ENCODE measurements around the gene SRPK2. TPM values are rescaled to one million over a fixed set of nuclear protein-coding genes. Genes with fewer than 3 reads are reported as not detected.

The SRPK2 gene
- polyA plus RNA-seq, 1 experiment: 10.8 TPM

DNA sequence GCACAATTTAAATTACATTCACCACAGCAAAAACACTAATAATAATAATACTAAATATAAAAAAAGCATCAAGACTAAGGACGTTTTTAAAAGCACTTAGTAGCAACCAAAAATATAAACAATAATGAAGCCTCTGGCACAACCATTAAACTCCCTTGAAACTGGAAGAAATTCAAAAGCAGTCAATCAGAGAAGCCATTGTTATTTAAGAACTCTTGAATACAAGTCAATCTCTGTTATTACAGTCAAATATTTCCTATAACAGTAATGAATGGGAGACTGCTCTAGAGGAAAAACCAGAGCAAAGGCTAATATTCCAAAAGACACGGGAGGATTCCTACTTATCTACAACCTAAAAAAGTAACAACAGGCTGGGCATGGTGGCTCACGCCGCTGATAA lies 210.5 kb downstream of the SRPK2 start:
- no peaks in the 10 kb centered on the region for H3K27me3 ChIP-seq (ENCODE audit: control insufficient read depth, insufficient read depth, low read length)
- no peak for DNase-seq (ENCODE audit: low read depth)
- H3K4me3 ChIP-seq (ENCODE audit: low read depth, low read length): no peak overlapping the region
- TF ChIP-seq, protein P1, sequence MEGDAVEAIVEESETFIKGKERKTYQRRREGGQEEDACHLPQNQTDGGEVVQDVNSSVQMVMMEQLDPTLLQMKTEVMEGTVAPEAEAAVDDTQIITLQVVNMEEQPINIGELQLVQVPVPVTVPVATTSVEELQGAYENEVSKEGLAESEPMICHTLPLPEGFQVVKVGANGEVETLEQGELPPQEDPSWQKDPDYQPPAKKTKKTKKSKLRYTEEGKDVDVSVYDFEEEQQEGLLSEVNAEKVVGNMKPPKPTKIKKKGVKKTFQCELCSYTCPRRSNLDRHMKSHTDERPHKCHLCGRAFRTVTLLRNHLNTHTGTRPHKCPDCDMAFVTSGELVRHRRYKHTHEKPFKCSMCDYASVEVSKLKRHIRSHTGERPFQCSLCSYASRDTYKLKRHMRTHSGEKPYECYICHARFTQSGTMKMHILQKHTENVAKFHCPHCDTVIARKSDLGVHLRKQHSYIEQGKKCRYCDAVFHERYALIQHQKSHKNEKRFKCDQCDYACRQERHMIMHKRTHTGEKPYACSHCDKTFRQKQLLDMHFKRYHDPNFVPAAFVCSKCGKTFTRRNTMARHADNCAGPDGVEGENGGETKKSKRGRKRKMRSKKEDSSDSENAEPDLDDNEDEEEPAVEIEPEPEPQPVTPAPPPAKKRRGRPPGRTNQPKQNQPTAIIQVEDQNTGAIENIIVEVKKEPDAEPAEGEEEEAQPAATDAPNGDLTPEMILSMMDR (IDR thresholded peaks at IDR 0.05; ENCODE audit: insufficient read depth, low read depth, low read length): no peak
- no peaks in the 10 kb centered on the region for H3K36me3 ChIP-seq (ENCODE audit: control insufficient read depth, insufficient read depth, low read length)
- ChIA-PET CTCF (interaction anchor here (0.6 kb wide), 1 partner anchor 104 kb away, joined by 3 read pairs; no protein-coding TSS in a partner anchor), POLR2A (no interaction called here)

DNA sequence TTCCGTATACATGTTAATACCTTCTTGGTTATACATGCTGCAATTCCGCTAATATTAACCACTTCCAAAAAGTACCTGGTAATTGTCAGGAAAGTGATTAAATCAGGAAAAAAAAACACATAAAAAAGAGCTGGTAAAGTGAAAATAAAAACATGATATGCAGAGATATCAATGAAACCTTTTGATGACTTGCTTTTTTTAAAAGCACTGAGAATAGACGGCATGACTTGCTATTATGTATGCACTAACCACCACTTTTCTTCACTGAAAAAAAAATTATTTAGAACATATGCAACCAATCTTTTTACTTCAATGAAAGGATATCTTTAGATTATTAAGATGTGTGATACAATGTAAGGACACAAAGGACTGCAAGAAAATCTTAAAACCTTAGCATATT lies 211.7 kb downstream of the SRPK2 start:
- no peak overlapping the region for H3K4me3 ChIP-seq (ENCODE audit: low read depth, low read length)
- DNase-seq (ENCODE audit: low read depth): no peak
- POLR2A ChIA-PET: no interaction called here
- CTCF ChIA-PET: interaction anchor here (0.6 kb wide), 1 partner anchor 47 kb away, joined by 3 read pairs; no protein-coding TSS in a partner anchor
- no peaks in the 10 kb centered on the region for H3K36me3 ChIP-seq (ENCODE audit: control insufficient read depth, insufficient read depth, low read length)
- no peaks in the 10 kb centered on the region for H3K27me3 ChIP-seq (ENCODE audit: control insufficient read depth, insufficient read depth, low read length)
- TF ChIP-seq, protein P1 (IDR thresholded peaks at IDR 0.05; ENCODE audit: insufficient read depth, low read depth, low read length): no peak

DNA sequence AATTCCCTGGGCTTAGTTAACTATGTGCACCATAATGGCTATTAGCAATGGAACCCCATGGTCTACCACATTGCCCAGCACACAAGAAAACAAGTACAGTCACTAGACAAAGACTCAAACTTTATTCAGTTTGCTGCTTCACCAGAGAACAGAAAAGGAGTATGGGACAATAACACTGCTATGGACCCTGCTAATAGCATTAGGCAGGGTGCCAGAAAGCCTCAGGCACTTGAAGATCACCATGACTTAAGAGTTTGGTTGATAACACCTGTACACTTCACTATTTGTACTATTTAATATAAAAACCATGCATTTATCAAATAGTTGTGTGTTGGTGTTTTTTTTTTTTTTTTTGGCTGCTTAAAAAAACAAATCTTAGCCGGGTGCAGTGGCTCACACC lies 215.1 kb downstream of the SRPK2 start:
- ChIA-PET POLR2A (no interaction called here), CTCF (no interaction called here)
- H3K27me3 ChIP-seq (ENCODE audit: control insufficient read depth, insufficient read depth, low read length): no peaks in the 10 kb centered on the region
- TF ChIP-seq, protein P1 (IDR thresholded peaks at IDR 0.05; ENCODE audit: insufficient read depth, low read depth, low read length): no peak
- no peaks in the 10 kb centered on the region for H3K36me3 ChIP-seq (ENCODE audit: control insufficient read depth, insufficient read depth, low read length)
- DNase-seq (ENCODE audit: low read depth): no peak
- H3K4me3 ChIP-seq (ENCODE audit: low read depth, low read length): no peak overlapping the region

DNA sequence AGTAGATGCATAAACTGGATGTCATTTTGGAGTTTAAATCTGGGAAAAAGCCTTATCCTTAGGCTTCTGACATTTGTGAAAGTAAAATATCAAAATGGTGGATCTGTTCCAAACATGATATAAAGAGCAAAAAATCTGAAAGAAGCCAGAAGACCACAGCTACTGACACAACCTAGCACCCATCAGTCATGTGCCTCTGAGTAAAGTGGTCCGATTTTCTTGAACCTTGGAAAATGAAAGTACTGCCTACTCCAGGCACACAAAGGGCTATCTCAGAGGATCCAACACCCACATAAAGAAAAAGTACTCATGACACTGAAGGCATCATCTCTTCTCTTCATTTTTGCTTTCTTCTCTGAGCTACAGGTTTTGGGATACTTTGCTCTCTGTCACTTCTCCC lies 224.0 kb downstream of the SRPK2 start:
- POLR2A ChIA-PET: no interaction called here

DNA sequence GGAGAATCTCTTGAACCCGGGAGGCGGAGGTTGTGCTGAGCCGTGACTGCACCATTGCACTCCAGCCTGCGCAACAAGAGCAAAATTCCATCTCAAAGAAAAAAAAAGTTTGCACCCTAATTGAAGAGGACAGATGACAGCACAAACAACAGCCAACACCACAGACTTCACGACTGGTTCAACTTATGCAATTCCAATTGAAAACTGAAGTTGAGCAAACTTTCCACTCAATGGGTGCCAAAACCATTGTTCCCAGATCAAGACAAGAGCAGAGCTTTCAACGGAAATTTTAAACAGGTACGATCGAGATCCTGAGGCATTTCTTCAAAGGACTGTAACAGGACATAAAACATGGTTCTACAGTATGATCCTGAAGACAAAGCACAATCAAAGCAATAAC lies 225.0 kb downstream of the SRPK2 start:
- H3K4me3 ChIP-seq (ENCODE audit: low read depth, low read length): no peak overlapping the region
- peaks cover 8% of the 10 kb centered on the region; the same call in 1 of the 2 replicates for H3K36me3 ChIP-seq (ENCODE audit: control insufficient read depth, insufficient read depth, low read length)
- TF ChIP-seq, protein P1 (IDR thresholded peaks at IDR 0.05; ENCODE audit: insufficient read depth, low read depth, low read length): no peak
- POLR2A ChIA-PET: no interaction called here
- no peak for DNase-seq (ENCODE audit: low read depth)
- no peaks in the 10 kb centered on the region for H3K27me3 ChIP-seq (ENCODE audit: control insufficient read depth, insufficient read depth, low read length)
- CTCF ChIA-PET: no interaction called here

More for the DNA sequence above, 224.0 kb downstream of the SRPK2 start:
- Histone ChIP-seq H3K27me3 (ENCODE audit: control insufficient read depth, insufficient read depth, low read length) (no peaks in the 10 kb centered on the region), H3K36me3 (ENCODE audit: control insufficient read depth, insufficient read depth, low read length) (peaks cover 8% of the 10 kb centered on the region; the same call in 1 of the 2 replicates), H3K4me3 (ENCODE audit: low read depth, low read length) (no peak overlapping the region)
- CTCF ChIA-PET: interaction anchor here (1.0 kb wide), 1 partner anchor 13 kb away, joined by 3 read pairs; no protein-coding TSS in a partner anchor
- no peak for DNase-seq (ENCODE audit: low read depth)
- TF ChIP-seq, protein P1 (IDR thresholded peaks at IDR 0.05; ENCODE audit: insufficient read depth, low read depth, low read length): no peak
